ENCODE results near the gene ADGRB3. TPM values are rescaled to one million over a fixed set of nuclear protein-coding genes. Genes with fewer than 3 reads are reported as not detected.

ADGRB3 gene
- polyA plus RNA-seq, 3 donors = 0.04 to 0.23 (median 0.05) TPM

GRCh38 chr6:69303382-69303781 lies 668.3 kb downstream of the ADGRB3 start:
- Histone ChIP-seq H3K27ac (ENCODE audit: low read depth in 1 of 2, low read length in 2 of 2) (no peak overlapping the region), H3K4me3 (replicated peaks in 1 of 3; ENCODE audit: low read depth in 2 of 3, low read length in 3 of 3) (no peak overlapping the region), H2AFZ (ENCODE audit: insufficient read depth, low read depth, low read length, poor library complexity, severe bottlenecking) (no peak overlapping the region), H3K9ac (ENCODE audit: insufficient read depth, low read length, poor library complexity, severe bottlenecking) (no peak overlapping the region), H4K20me1 (ENCODE audit: insufficient read depth, low read length) (no peaks in the 10 kb centered on the region), H3K4me2 (replicated peaks; ENCODE audit: extremely low read depth, low read length, poor library complexity, severe bottlenecking) (no peak overlapping the region), H3K79me2 (ENCODE audit: insufficient read depth, low read length) (no peaks in the 10 kb centered on the region), H3K36me3 (replicated peaks in 1 of 2; ENCODE audit: control insufficient read depth in 1 of 2, insufficient read depth in 2 of 2, low read length in 2 of 2) (no peaks in the 10 kb centered on the region), H3K27me3 (ENCODE audit: control insufficient read depth in 2 of 2, insufficient read depth in 2 of 2, low read length in 2 of 2) (no peaks in the 10 kb centered on the region), H3K9me3 (replicated peaks in 1 of 2; ENCODE audit: control insufficient read depth in 1 of 2, insufficient read depth in 1 of 2, low read length in 2 of 2) (no peaks in the 10 kb centered on the region), H3K4me1 (ENCODE audit: control insufficient read depth in 1 of 2, insufficient read depth in 2 of 2, low read length in 2 of 2) (no peaks in the 10 kb centered on the region)
- Mint-ChIP-seq H3K9me3 (peaks cover 0 to 3% (median 2%) of the 10 kb centered on the region in 7 donors), H3K4me1 (no peaks in the 10 kb centered on the region), H3K27me3 (ENCODE audit: low read depth in 3 of 3) (peaks cover 0 to 1% (median 0%) of the 10 kb centered on the region in 3 donors), H3K27ac (no peak overlapping the region), H3K36me3 (no peaks in the 10 kb centered on the region), H3K4me3 (no peak overlapping the region)
- 88% methylated on average over 1 of the region's 2 CpGs for WGBS (ENCODE audit: insufficient coverage)
- intact Hi-C loops (cut with micrococcal nuclease) = no loop called here
- DNase-seq = no peak
- no peak for TF ChIP-seq CTCF (IDR thresholded peaks at IDR 0.05)

- no peaks in the 10 kb centered on the region for H3K4me1 Mint-ChIP-seq
- TF ChIP-seq CTCF (IDR thresholded peaks at IDR 0.05) = no peak
- no peak overlapping the region for H3K27ac Mint-ChIP-seq
- H4K20me1 ChIP-seq (ENCODE audit: insufficient read depth, low read length) = no peaks in the 10 kb centered on the region
- peaks cover 0 to 7% (median 2%) of the 10 kb centered on the region in 7 donors for H3K9me3 Mint-ChIP-seq
- no peak for DNase-seq
- no peak overlapping the region for H2AFZ ChIP-seq (ENCODE audit: insufficient read depth, low read depth, low read length, poor library complexity, severe bottlenecking)
- no peaks in the 10 kb centered on the region for H3K4me1 ChIP-seq (ENCODE audit: control insufficient read depth in 1 of 2, insufficient read depth in 2 of 2, low read length in 2 of 2)
- H3K36me3 ChIP-seq (replicated peaks in 1 of 2; ENCODE audit: control insufficient read depth in 1 of 2, insufficient read depth in 2 of 2, low read length in 2 of 2) = no peaks in the 10 kb centered on the region
- H3K79me2 ChIP-seq (ENCODE audit: insufficient read depth, low read length) = no peaks in the 10 kb centered on the region
- no peaks in the 10 kb centered on the region for H3K36me3 Mint-ChIP-seq
- H3K4me2 ChIP-seq (replicated peaks; ENCODE audit: extremely low read depth, low read length, poor library complexity, severe bottlenecking) = no peak overlapping the region
- H3K4me3 Mint-ChIP-seq = no peak overlapping the region
- H3K27me3 ChIP-seq (ENCODE audit: control insufficient read depth in 2 of 2, insufficient read depth in 2 of 2, low read length in 2 of 2) = no peaks in the 10 kb centered on the region
- H3K27ac ChIP-seq (ENCODE audit: low read depth in 1 of 2, low read length in 2 of 2) = no peak overlapping the region
- intact Hi-C loops (cut with micrococcal nuclease) = no loop called here
- H3K27me3 Mint-ChIP-seq (ENCODE audit: low read depth in 3 of 3) = peaks cover 0 to 1% (median 0%) of the 10 kb centered on the region in 3 donors
- H3K4me3 ChIP-seq (replicated peaks in 1 of 3; ENCODE audit: low read depth in 2 of 3, low read length in 3 of 3) = no peak overlapping the region
- no peak overlapping the region for H3K9ac ChIP-seq (ENCODE audit: insufficient read depth, low read length, poor library complexity, severe bottlenecking)
- no peaks in the 10 kb centered on the region for H3K9me3 ChIP-seq (replicated peaks in 1 of 2; ENCODE audit: control insufficient read depth in 1 of 2, insufficient read depth in 1 of 2, low read length in 2 of 2)
- 50% methylated on average over 1 of the region's 2 CpGs for WGBS (ENCODE audit: insufficient coverage)
These were observed 670.4 kb downstream of the ADGRB3 start for GRCh38 chr6:69305456-69305855.
